Upper lobe of left lung (tissue), 6 donors: ENCODE data around the gene RXFP2. TPM values are rescaled to one million over a fixed set of nuclear protein-coding genes. Genes with fewer than 3 reads are reported as not detected.

Experiments used
- ATAC-seq, 2 donors: fragments of 200-7000 bp; cut with Tn5 transposase; one replicate each; pipeline ENCODE4 v1.9.1; 2022; ENCODE audit warnings: mild to moderate bottlenecking in 2 of 2, moderate library complexity in 2 of 2; ENCODE audit not compliant: low FRiP score in 2 of 2
- DNase-seq, 2 donors: peaks; one replicate each; pipeline ENCODE4 v3.0.0-alpha.2; 2019 to 2020
- H3K27ac ChIP-seq, 4 donors: fragments of 200-600 bp; sonication (generic); one replicate each; pipeline ENCODE4 v1.5.1; 2016 to 2019
- H3K27me3 ChIP-seq, 4 donors: fragments of 200-600 bp; sonication (generic); one replicate each; pipeline ENCODE4 v1.5.1; 2017 to 2019
- H3K36me3 ChIP-seq, 4 donors: fragments of 200-600 bp; sonication (generic); one replicate each; pipeline ENCODE4 v1.5.1; 2016 to 2019
- H3K4me1 ChIP-seq, 4 donors: fragments of 200-600 bp; sonication (generic); one replicate each; pipeline ENCODE4 v1.5.1; 2018 to 2019
- H3K4me3 ChIP-seq, 4 donors: fragments of 200-600 bp; sonication (generic); one replicate each; pipeline ENCODE4 v1.5.1; 2017 to 2019; ENCODE audit warnings: mild to moderate bottlenecking in 2 of 4, moderate library complexity in 1 of 4
- H3K9me3 ChIP-seq, 4 donors: fragments of 200-600 bp; sonication (generic); one replicate each; pipeline ENCODE4 v1.5.1; 2018 to 2019
- CTCF ChIP-seq, 6 experiments: fragments of 450-650 bp in 4 of 6; fragments of 200-600 bp in 2 of 6; sonication (generic) in 2 of 6; IDR thresholded peaks; one replicate each; pipeline ENCODE4 v1.5.1; 2016 to 2019; ENCODE audit warnings: antibody characterized with exemption in 6 of 6
- EP300 ChIP-seq, 4 donors: sonication (generic); formaldehyde crosslinking; IDR thresholded peaks; one replicate each; pipeline ENCODE4 v1.5.1; 2017; ENCODE audit warnings: antibody characterized with exemption in 4 of 4, control low read depth in 2 of 4
- POLR2A ChIP-seq, 4 donors: fragments of 450-650 bp; IDR thresholded peaks; one replicate each; pipeline ENCODE4 v1.5.1; 2016 to 2017; ENCODE audit warnings: antibody characterized with exemption in 4 of 4, mild to moderate bottlenecking in 2 of 4
- POLR2AphosphoS5 ChIP-seq, 2 donors: sonication (generic); formaldehyde crosslinking; IDR thresholded peaks; one replicate each; pipeline ENCODE4 v1.5.1; 2017; ENCODE audit warnings: antibody characterized with exemption in 2 of 2
- WGBS, 2 donors: methylation state at CpG; one replicate each; pipeline ENCODE4 v1.1.5; 2017 to 2018; 5-methylcytosine and 5-hydroxymethylcytosine counted together
- total RNA-seq, 6 donors: library from RNA; depleted of rRNA in 4 of 6; stranded (reverse); fragments of >200 nt in 4 of 6; gene quantifications; one replicate each; pipeline versions ENCODE4 v1.1.0 to v1.2.1, GENCODE V29; 2016 to 2021
- donor health status: DM: no; HTN: no; CAD: no; lungs with moderate emphysema.
- donor health status: DM: no; HTN: yes; CAD: no; lungs with severe emphysema.

Gene RXFP2
- total RNA-seq, 6 donors from 2014 or later: not detected

- no peak for TF ChIP-seq POLR2AphosphoS5 (IDR thresholded peaks at IDR 0.05)
- no peak for TF ChIP-seq CTCF (IDR thresholded peaks at IDR 0.05)
- TF ChIP-seq POLR2A (IDR thresholded peaks at IDR 0.05): no peak
- TF ChIP-seq EP300 (IDR thresholded peaks at IDR 0.05): no peak
- H3K9me3 ChIP-seq: no peaks in the 10 kb centered on the region
- ATAC-seq (no peak), DNase-seq (no peak)
- no peaks in the 10 kb centered on the region for H3K27me3 ChIP-seq
- H3K27ac ChIP-seq: no peak overlapping the region
- WGBS, 2 donors: 68 to 79% methylated on average over 1 of the region's 1 CpG
- H3K4me3 ChIP-seq: no peak overlapping the region
- no peaks in the 10 kb centered on the region for H3K36me3 ChIP-seq
- no peaks in the 10 kb centered on the region for H3K4me1 ChIP-seq
Measured at GRCh38 chr13:31803311-31803710, 64.0 kb downstream of the RXFP2 start.

DNA sequence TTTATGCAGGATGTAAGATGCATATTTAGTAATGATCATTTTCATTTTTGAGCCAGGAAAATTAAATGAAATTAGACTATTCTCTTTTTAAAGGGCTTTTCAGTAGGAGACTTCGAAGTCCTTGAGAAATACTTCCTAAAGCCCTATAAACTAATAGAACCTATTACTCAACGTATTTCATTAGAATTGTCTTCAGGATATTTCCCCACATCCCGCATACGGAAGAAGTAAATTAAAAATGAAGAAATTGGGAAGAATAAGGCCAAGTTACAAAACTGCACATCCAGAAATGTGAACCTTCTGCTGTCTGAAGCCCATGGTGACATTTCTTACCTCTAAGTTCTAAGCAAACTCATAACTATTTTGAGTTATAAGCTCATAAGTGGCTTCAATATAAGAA lies 66.5 kb downstream of the RXFP2 start:
- 71 to 88% methylated on average over 4 of the region's 4 CpGs for WGBS, 2 donors
- Histone ChIP-seq H3K27ac (no peak overlapping the region), H3K4me1 (no peaks in the 10 kb centered on the region), H3K9me3 (no peaks in the 10 kb centered on the region), H3K36me3 (no peaks in the 10 kb centered on the region), H3K27me3 (no peaks in the 10 kb centered on the region), H3K4me3 (no peak overlapping the region)
- ATAC-seq (no peak), DNase-seq (no peak)
- TF ChIP-seq POLR2AphosphoS5 (IDR thresholded peaks at IDR 0.05) (no peak), CTCF (IDR thresholded peaks at IDR 0.05) (no peak), POLR2A (IDR thresholded peaks at IDR 0.05) (no peak), EP300 (IDR thresholded peaks at IDR 0.05) (no peak)

GRCh38 chr13:31807090-31807541 lies 67.8 kb downstream of the RXFP2 start:
- no peaks in the 10 kb centered on the region for H3K4me1 ChIP-seq
- H3K27me3 ChIP-seq: no peaks in the 10 kb centered on the region
- ATAC-seq: peak in 1 of 2 donors; percentile 57
- no peak overlapping the region for H3K4me3 ChIP-seq
- 31 to 41% methylated on average over 2 of the region's 2 CpGs for WGBS, 2 donors
- no peak for DNase-seq
- no peak for TF ChIP-seq CTCF (IDR thresholded peaks at IDR 0.05)
- H3K36me3 ChIP-seq: no peaks in the 10 kb centered on the region
- peak overlapping the region in 1 of 4 donors; percentile 9 for H3K27ac ChIP-seq
- no peaks in the 10 kb centered on the region for H3K9me3 ChIP-seq

- Histone ChIP-seq H3K4me1 (no peaks in the 10 kb centered on the region), H3K36me3 (no peaks in the 10 kb centered on the region), H3K4me3 (no peak overlapping the region), H3K27ac (no peak overlapping the region), H3K27me3 (no peaks in the 10 kb centered on the region), H3K9me3 (peaks cover 4 to 11% (median 4%) of the 10 kb centered on the region in 4 donors)
- DNase-seq (no peak), ATAC-seq (no peak)
- no peak for TF ChIP-seq POLR2AphosphoS5 (IDR thresholded peaks at IDR 0.05)
- no peak for TF ChIP-seq POLR2A (IDR thresholded peaks at IDR 0.05)
- TF ChIP-seq EP300 (IDR thresholded peaks at IDR 0.05): no peak
- TF ChIP-seq CTCF (IDR thresholded peaks at IDR 0.05): no peak
- WGBS, 2 donors: 66 to 78% methylated on average over 5 of the region's 5 CpGs
Measured at GRCh38 chr13:31814536-31814935, 75.2 kb downstream of the RXFP2 start.

- H3K9me3 ChIP-seq: peaks cover 4 to 11% (median 4%) of the 10 kb centered on the region in 4 donors
Measured at GRCh38 chr13:31815361-31816144, 76.2 kb downstream of the RXFP2 start.

More at GRCh38 chr13:31815361-31816144, 76.2 kb downstream of the RXFP2 start:
- Histone ChIP-seq H3K4me1 (no peaks in the 10 kb centered on the region), H3K27ac (no peak overlapping the region), H3K36me3 (no peaks in the 10 kb centered on the region), H3K27me3 (no peaks in the 10 kb centered on the region), H3K4me3 (no peak overlapping the region)
- 0 to 66% methylated on average over 1 of the region's 1 CpG for WGBS, 2 donors
- ATAC-seq (no peak), DNase-seq (no peak)
- no peak for TF ChIP-seq EP300 (IDR thresholded peaks at IDR 0.05)
- no peak for TF ChIP-seq POLR2A (IDR thresholded peaks at IDR 0.05)
